Spleen (tissue), 7 donors: ENCODE measurements around the gene DIO3.
"Not testable (repeated sequence)": the region's sequence is repeated elsewhere in the genome, so short reads cannot be mapped to it uniquely, and the experiment has no call there.

Experiments
- CTCF ChIP-seq, 11 experiments: fragments of 200-600 bp in 7 of 11; fragments of 450-650 bp in 4 of 11; sonication (generic) in 4 of 11; IDR thresholded peaks in 8 of 11; conservative IDR thresholded peaks in 3 of 11; 1 replicate in 7 of 11; 2 replicates in 4 of 11; pipeline versions ENCODE4 v1.4.0 to v1.8.0; 2016 to 2021; ENCODE audit warnings: antibody characterized with exemption in 11 of 11, inconsistent platforms in 4 of 11, mild to moderate bottlenecking in 1 of 11
- POLR2A ChIP-seq, 3 donors: fragments of 450-650 bp; IDR thresholded peaks; one replicate each; pipeline ENCODE4 v1.5.1; 2017; ENCODE audit warnings: antibody characterized with exemption in 3 of 3, mild to moderate bottlenecking in 1 of 3
- POLR2AphosphoS5 ChIP-seq, 3 donors: sonication (generic); formaldehyde crosslinking; IDR thresholded peaks; one replicate each; pipeline ENCODE4 v1.5.1; 2017; ENCODE audit warnings: antibody characterized with exemption in 3 of 3
- donor health status: DM: no; HTN: no; CAD: no; lungs with moderate emphysema.
- donor health status: DM: no; HTN: no; CAD: no.
- donor health status: DM: no; HTN: no; CAD: no.

GRCh38 chr14:101572526-101572925 is 11.2 kb downstream of the DIO3 start:
- TF ChIP-seq POLR2AphosphoS5 (IDR thresholded peaks at IDR 0.05); POLR2A (IDR thresholded peaks at IDR 0.05); CTCF (IDR thresholded peaks at IDR 0.05 in 8 of 11, conservative IDR thresholded peaks at IDR 0.05 in 3 of 11): not testable (repeated sequence)
